WTC11 (cell line): Measurements from ENCODE around the gene LBHD1. TPM values are rescaled to one million over a fixed set of nuclear protein-coding genes. Genes with fewer than 3 reads are reported as not detected.

Experiments used
- ATF1 ChIP-seq: sonication (generic); formaldehyde crosslinking; IDR thresholded peaks from 2 replicates; pipeline ENCODE4 v1.8.1; 2023; ENCODE audit warnings: mild to moderate bottlenecking, moderate library complexity, missing genetic modification reagents
- CREB1 ChIP-seq: sonication (generic); formaldehyde crosslinking; IDR thresholded peaks from 2 replicates; pipeline ENCODE4 v1.8.0; 2023; ENCODE audit warnings: mild to moderate bottlenecking, missing genetic modification reagents
- CREM ChIP-seq: sonication (generic); formaldehyde crosslinking; IDR thresholded peaks from 2 replicates; pipeline ENCODE4 v1.8.1; 2022; ENCODE audit warnings: mild to moderate bottlenecking, missing genetic modification reagents, moderate library complexity
- ETV6 ChIP-seq: sonication (generic); formaldehyde crosslinking; IDR thresholded peaks from 2 replicates; pipeline ENCODE4 v1.8.1; 2022; ENCODE audit warnings: mild to moderate bottlenecking, missing genetic modification reagents
- FOXK1 ChIP-seq: sonication (generic); formaldehyde crosslinking; IDR thresholded peaks from 2 replicates; pipeline ENCODE4 v1.8.0; 2022; ENCODE audit warnings: mild to moderate bottlenecking, moderate library complexity, missing genetic modification reagents
- FOXP1 ChIP-seq: sonication (generic); formaldehyde crosslinking; IDR thresholded peaks from 2 replicates; pipeline ENCODE4 v1.8.0; 2022; ENCODE audit warnings: missing genetic modification reagents, mild to moderate bottlenecking, moderate library complexity, borderline replicate concordance
- GABPB1 ChIP-seq: sonication (generic); formaldehyde crosslinking; IDR thresholded peaks from 2 replicates; pipeline ENCODE4 v1.8.1; 2023; ENCODE audit warnings: mild to moderate bottlenecking, missing genetic modification reagents
- KAT7 ChIP-seq: sonication (generic); formaldehyde crosslinking; IDR thresholded peaks from 2 replicates; pipeline ENCODE4 v1.8.1; 2023; ENCODE audit warnings: missing genetic modification reagents, mild to moderate bottlenecking, borderline replicate concordance
- MYBL2 ChIP-seq: sonication (generic); formaldehyde crosslinking; IDR thresholded peaks from 2 replicates; pipeline ENCODE4 v1.8.1; 2023; ENCODE audit warnings: mild to moderate bottlenecking, moderate library complexity, missing genetic modification reagents
- SMAD3 ChIP-seq: sonication (generic); formaldehyde crosslinking; IDR thresholded peaks from 2 replicates; pipeline ENCODE4 v1.8.0; 2022; ENCODE audit warnings: missing genetic modification reagents, mild to moderate bottlenecking, borderline replicate concordance
- SP1 ChIP-seq: sonication (generic); formaldehyde crosslinking; conservative IDR thresholded peaks from 2 replicates; pipeline ENCODE4 v1.8.1; 2022; ENCODE audit warnings: missing genetic modification reagents
- TCF7 ChIP-seq: sonication (generic); formaldehyde crosslinking; IDR thresholded peaks from 2 replicates; pipeline ENCODE4 v1.8.0; 2022; ENCODE audit warnings: mild to moderate bottlenecking, low read depth, missing genetic modification reagents, moderate library complexity
- TEAD1 ChIP-seq: sonication (generic); formaldehyde crosslinking; IDR thresholded peaks from 2 replicates; pipeline ENCODE4 v1.8.0; 2022; ENCODE audit warnings: mild to moderate bottlenecking, missing genetic modification reagents
- ZBTB21 ChIP-seq: sonication (generic); formaldehyde crosslinking; IDR thresholded peaks from 2 replicates; pipeline ENCODE4 v1.8.1; 2023; ENCODE audit warnings: mild to moderate bottlenecking, missing genetic modification reagents, borderline replicate concordance
- ZNF121 ChIP-seq: sonication (generic); formaldehyde crosslinking; IDR thresholded peaks from 2 replicates; pipeline ENCODE4 v1.8.0; 2023; ENCODE audit warnings: missing genetic modification reagents
- ZNF219 ChIP-seq: sonication (generic); formaldehyde crosslinking; IDR thresholded peaks from 2 replicates; pipeline ENCODE4 v1.8.0; 2023; ENCODE audit warnings: missing genetic modification reagents, mild to moderate bottlenecking, borderline replicate concordance
- ZNF232 ChIP-seq: sonication (generic); formaldehyde crosslinking; IDR thresholded peaks from 2 replicates; pipeline ENCODE4 v1.8.0; 2022; ENCODE audit warnings: mild to moderate bottlenecking, missing genetic modification reagents
- total RNA-seq: library from RNA; stranded (reverse); gene quantifications from 3 replicates; pipeline ENCODE4 v1.2.3, GENCODE V29; 2021
- TF ChIP-seq, protein P1 (sequence below): sonication (generic); formaldehyde crosslinking; IDR thresholded peaks from 2 replicates; pipeline ENCODE4 v1.8.0; 2022; ENCODE audit warnings: mild to moderate bottlenecking, missing genetic modification reagents
- TF ChIP-seq, protein P2 (sequence below): sonication (generic); formaldehyde crosslinking; IDR thresholded peaks from 2 replicates; pipeline ENCODE4 v1.8.1; 2023; ENCODE audit warnings: mild to moderate bottlenecking, missing genetic modification reagents, moderate library complexity
- TF ChIP-seq, protein P3 (sequence below): fragments of 250-450 bp; sonication (Bioruptor Pico); IDR thresholded peaks from 2 replicates; pipeline ENCODE4 v1.9.0; 2021; ENCODE audit warnings: mild to moderate bottlenecking, borderline replicate concordance
- TF ChIP-seq, protein P4 (sequence below): sonication (generic); formaldehyde crosslinking; IDR thresholded peaks from 2 replicates; pipeline ENCODE4 v1.8.1; 2023; ENCODE audit warnings: mild to moderate bottlenecking, missing genetic modification reagents, borderline replicate concordance
- TF ChIP-seq, protein P5 (sequence below): sonication (generic); formaldehyde crosslinking; IDR thresholded peaks from 2 replicates; pipeline ENCODE4 v1.8.0; 2023; ENCODE audit warnings: missing genetic modification reagents
- TF ChIP-seq, protein P6 (sequence below): sonication (generic); formaldehyde crosslinking; IDR thresholded peaks from 2 replicates; pipeline ENCODE4 v1.8.1; 2023; ENCODE audit warnings: mild to moderate bottlenecking, missing genetic modification reagents, moderate library complexity

Gene LBHD1
- total RNA-seq, 1 experiment from 2014 or later: 4.2 TPM

DNA sequence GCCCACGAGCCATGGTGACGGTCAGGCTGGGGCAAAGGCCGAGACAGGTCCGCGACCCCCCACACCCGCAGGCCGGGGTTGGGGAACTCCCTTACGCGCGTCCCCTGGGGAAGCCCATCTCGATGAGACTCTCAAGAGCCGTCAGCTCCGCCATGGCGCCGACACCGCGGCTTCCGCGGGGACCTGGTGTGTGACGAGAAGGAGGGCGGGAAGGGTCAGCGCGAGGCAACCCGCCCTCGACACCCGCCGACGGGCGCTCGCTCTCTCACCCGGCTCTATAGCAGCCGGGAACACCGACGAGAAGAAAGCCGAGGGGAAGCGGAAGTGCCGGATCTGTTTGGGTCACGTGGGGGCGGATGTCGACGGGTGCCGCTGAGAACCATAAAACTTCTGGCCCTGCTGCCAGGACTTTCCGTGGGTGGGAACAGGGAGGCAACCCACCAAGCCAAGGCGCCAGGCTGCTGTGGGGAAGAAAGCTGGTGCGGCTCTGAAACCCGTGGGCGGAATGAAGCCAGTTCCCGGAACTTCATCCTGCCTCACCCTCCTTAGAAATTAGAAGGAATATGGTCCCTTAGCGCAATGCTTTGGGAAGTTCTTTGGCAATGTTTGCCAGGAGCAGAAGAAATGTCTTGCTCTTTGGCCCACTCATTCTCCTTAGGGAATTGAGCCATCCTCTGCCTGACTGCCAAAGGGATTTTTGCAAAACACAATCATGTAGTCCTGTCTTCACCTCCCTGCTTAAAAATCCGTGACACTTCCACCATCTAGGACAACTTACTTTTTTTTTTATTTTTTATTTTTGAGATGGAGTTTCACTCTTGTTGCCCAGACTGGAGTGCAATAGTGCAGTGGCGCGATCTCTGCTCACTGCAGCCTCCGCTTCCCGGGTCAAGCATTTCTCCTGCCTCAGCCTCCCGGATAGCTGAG lies 7.0 kb upstream of the LBHD1 start, which contains the start of gene UBXN1 (continued):
- TF ChIP-seq, protein P1, sequence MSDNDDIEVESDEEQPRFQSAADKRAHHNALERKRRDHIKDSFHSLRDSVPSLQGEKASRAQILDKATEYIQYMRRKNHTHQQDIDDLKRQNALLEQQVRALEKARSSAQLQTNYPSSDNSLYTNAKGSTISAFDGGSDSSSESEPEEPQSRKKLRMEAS (CRISPR knock-in tag): peak; percentile 86
- TF ChIP-seq, protein P2, sequence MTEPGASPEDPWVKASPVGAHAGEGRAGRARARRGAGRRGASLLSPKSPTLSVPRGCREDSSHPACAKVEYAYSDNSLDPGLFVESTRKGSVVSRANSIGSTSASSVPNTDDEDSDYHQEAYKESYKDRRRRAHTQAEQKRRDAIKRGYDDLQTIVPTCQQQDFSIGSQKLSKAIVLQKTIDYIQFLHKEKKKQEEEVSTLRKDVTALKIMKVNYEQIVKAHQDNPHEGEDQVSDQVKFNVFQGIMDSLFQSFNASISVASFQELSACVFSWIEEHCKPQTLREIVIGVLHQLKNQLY: no peak
- TF ChIP-seq ZBTB21 (CRISPR knock-in tag): 0 out of 2 replicates have a peak, but pooled peaks have one; percentile 33
- no peak for TF ChIP-seq ZNF219 (CRISPR knock-in tag)
- 0 out of 2 replicates have a peak, but pooled peaks have one; percentile 48 for TF ChIP-seq SMAD3 (CRISPR knock-in tag)
- TF ChIP-seq, protein P3, sequence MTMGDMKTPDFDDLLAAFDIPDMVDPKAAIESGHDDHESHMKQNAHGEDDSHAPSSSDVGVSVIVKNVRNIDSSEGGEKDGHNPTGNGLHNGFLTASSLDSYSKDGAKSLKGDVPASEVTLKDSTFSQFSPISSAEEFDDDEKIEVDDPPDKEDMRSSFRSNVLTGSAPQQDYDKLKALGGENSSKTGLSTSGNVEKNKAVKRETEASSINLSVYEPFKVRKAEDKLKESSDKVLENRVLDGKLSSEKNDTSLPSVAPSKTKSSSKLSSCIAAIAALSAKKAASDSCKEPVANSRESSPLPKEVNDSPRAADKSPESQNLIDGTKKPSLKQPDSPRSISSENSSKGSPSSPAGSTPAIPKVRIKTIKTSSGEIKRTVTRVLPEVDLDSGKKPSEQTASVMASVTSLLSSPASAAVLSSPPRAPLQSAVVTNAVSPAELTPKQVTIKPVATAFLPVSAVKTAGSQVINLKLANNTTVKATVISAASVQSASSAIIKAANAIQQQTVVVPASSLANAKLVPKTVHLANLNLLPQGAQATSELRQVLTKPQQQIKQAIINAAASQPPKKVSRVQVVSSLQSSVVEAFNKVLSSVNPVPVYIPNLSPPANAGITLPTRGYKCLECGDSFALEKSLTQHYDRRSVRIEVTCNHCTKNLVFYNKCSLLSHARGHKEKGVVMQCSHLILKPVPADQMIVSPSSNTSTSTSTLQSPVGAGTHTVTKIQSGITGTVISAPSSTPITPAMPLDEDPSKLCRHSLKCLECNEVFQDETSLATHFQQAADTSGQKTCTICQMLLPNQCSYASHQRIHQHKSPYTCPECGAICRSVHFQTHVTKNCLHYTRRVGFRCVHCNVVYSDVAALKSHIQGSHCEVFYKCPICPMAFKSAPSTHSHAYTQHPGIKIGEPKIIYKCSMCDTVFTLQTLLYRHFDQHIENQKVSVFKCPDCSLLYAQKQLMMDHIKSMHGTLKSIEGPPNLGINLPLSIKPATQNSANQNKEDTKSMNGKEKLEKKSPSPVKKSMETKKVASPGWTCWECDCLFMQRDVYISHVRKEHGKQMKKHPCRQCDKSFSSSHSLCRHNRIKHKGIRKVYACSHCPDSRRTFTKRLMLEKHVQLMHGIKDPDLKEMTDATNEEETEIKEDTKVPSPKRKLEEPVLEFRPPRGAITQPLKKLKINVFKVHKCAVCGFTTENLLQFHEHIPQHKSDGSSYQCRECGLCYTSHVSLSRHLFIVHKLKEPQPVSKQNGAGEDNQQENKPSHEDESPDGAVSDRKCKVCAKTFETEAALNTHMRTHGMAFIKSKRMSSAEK (CRISPR knock-in tag): no peak
- TF ChIP-seq, protein P4, sequence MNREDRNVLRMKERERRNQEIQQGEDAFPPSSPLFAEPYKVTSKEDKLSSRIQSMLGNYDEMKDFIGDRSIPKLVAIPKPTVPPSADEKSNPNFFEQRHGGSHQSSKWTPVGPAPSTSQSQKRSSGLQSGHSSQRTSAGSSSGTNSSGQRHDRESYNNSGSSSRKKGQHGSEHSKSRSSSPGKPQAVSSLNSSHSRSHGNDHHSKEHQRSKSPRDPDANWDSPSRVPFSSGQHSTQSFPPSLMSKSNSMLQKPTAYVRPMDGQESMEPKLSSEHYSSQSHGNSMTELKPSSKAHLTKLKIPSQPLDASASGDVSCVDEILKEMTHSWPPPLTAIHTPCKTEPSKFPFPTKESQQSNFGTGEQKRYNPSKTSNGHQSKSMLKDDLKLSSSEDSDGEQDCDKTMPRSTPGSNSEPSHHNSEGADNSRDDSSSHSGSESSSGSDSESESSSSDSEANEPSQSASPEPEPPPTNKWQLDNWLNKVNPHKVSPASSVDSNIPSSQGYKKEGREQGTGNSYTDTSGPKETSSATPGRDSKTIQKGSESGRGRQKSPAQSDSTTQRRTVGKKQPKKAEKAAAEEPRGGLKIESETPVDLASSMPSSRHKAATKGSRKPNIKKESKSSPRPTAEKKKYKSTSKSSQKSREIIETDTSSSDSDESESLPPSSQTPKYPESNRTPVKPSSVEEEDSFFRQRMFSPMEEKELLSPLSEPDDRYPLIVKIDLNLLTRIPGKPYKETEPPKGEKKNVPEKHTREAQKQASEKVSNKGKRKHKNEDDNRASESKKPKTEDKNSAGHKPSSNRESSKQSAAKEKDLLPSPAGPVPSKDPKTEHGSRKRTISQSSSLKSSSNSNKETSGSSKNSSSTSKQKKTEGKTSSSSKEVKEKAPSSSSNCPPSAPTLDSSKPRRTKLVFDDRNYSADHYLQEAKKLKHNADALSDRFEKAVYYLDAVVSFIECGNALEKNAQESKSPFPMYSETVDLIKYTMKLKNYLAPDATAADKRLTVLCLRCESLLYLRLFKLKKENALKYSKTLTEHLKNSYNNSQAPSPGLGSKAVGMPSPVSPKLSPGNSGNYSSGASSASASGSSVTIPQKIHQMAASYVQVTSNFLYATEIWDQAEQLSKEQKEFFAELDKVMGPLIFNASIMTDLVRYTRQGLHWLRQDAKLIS (CRISPR knock-in tag): no peak
- peak; percentile 98 for TF ChIP-seq FOXK1
- no peak for TF ChIP-seq TCF7
- peak; percentile 64; the same call in 1 of the 2 replicates for TF ChIP-seq ETV6 (CRISPR knock-in tag)
- 0 out of 2 replicates have a peak, but pooled peaks have one; percentile 37 for TF ChIP-seq ZNF232 (CRISPR knock-in tag)
- TF ChIP-seq, protein P5, sequence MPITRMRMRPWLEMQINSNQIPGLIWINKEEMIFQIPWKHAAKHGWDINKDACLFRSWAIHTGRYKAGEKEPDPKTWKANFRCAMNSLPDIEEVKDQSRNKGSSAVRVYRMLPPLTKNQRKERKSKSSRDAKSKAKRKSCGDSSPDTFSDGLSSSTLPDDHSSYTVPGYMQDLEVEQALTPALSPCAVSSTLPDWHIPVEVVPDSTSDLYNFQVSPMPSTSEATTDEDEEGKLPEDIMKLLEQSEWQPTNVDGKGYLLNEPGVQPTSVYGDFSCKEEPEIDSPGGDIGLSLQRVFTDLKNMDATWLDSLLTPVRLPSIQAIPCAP (CRISPR knock-in tag): 0 out of 2 replicates have a peak, but pooled peaks have one; percentile 78
- TF ChIP-seq GABPB1 (CRISPR knock-in tag): peak; percentile 77
- TF ChIP-seq CREM (CRISPR knock-in tag): 0 out of 2 replicates have a peak, but pooled peaks have one; percentile 39
- peak; percentile 63; the same call in 1 of the 2 replicates for TF ChIP-seq KAT7 (CRISPR knock-in tag)
- TF ChIP-seq SP1: peak; percentile 80
- TF ChIP-seq, protein P6, sequence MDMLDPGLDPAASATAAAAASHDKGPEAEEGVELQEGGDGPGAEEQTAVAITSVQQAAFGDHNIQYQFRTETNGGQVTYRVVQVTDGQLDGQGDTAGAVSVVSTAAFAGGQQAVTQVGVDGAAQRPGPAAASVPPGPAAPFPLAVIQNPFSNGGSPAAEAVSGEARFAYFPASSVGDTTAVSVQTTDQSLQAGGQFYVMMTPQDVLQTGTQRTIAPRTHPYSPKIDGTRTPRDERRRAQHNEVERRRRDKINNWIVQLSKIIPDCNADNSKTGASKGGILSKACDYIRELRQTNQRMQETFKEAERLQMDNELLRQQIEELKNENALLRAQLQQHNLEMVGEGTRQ (CRISPR knock-in tag): peak; percentile 99
- 0 out of 2 replicates have a peak, but pooled peaks have one; percentile 50 for TF ChIP-seq MYBL2 (CRISPR knock-in tag)
- peak; percentile 60 for TF ChIP-seq TEAD1 (CRISPR knock-in tag)
- TF ChIP-seq FOXP1: peak; percentile 71; the same call in 1 of the 2 replicates
- TF ChIP-seq CREB1: 0 out of 2 replicates have a peak, but pooled peaks have one; percentile 51
- TF ChIP-seq ZNF121: no peak
- TF ChIP-seq ATF1 (CRISPR knock-in tag): 0 out of 2 replicates have a peak, but pooled peaks have one; percentile 38
